GM10248 (cell line): ENCODE results near the gene AQP2.
"Not testable (repeated sequence)": the region's sequence is repeated elsewhere in the genome, so short reads cannot be mapped to it uniquely, and the experiment has no call there.

Experiments used
- CTCF ChIA-PET: fragments of 300-600 bp; sonication (Branson Sonifier 250); formaldehyde crosslinking; extraction: SDS; loops from one replicate; lab custom pipeline; 2021; ENCODE audit warnings: antibody characterized with exemption; lab: Yijun Ruan, JAX
- POLR2A ChIA-PET: fragments of 350-650 bp; sonication (Branson Sonifier 250); formaldehyde crosslinking; extraction: SDS; loops from one replicate; lab custom pipeline; 2020; ENCODE audit warnings: antibody characterized with exemption; lab: Yijun Ruan, JAX
- DNase-seq: peaks from one replicate; pipeline ENCODE4 v3.0.0; 2012; ENCODE audit errors: extremely low spot score
- TF ChIP-seq, protein P1 (sequence below): IDR thresholded peaks from 2 replicates; pipeline ENCODE4 v1.5.1; 2012; ENCODE audit warnings: mild to moderate bottlenecking, low read depth; ENCODE audit errors: extremely low read depth, missing control alignments, control extremely low read depth

The AQP2 gene

DNA sequence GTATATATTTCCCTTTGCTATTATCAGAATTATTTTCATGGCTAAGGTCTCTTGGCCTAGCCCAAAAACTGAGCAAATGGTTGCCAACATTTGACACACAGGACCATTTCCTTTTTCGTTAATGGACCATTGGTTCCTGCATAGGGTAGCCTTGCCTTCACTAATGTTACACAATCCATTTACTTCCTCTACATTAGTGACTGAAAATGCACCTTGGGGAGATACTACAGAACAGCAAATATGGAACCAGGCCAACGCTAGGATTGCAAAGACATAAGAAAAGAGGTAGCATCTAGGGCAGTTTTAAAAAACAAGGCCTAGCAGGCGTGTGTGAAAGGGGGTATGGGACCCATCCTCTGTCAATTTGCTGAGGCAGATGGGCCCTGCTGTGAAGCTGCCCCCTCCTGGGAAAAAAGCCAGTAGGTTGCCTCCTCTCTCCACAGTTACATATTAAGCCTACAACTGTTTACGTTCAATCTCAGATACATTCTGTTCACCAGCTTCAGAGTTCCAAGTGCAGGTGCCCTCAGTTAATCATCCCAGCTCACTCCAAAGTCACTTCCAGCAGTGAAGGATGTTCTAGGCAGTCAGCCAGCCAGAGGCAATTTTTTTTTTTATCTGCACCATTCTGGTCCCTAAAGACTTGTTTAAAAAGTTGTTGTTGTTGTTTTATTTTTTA, 37.2 kb downstream of the AQP2 start:
- POLR2A ChIA-PET: no interaction called here
- CTCF ChIA-PET: interaction anchor here (13.0 kb wide), 1 partner anchor 21 kb away, joined by 193 read pairs; no protein-coding TSS in a partner anchor
- TF ChIP-seq, protein P1, sequence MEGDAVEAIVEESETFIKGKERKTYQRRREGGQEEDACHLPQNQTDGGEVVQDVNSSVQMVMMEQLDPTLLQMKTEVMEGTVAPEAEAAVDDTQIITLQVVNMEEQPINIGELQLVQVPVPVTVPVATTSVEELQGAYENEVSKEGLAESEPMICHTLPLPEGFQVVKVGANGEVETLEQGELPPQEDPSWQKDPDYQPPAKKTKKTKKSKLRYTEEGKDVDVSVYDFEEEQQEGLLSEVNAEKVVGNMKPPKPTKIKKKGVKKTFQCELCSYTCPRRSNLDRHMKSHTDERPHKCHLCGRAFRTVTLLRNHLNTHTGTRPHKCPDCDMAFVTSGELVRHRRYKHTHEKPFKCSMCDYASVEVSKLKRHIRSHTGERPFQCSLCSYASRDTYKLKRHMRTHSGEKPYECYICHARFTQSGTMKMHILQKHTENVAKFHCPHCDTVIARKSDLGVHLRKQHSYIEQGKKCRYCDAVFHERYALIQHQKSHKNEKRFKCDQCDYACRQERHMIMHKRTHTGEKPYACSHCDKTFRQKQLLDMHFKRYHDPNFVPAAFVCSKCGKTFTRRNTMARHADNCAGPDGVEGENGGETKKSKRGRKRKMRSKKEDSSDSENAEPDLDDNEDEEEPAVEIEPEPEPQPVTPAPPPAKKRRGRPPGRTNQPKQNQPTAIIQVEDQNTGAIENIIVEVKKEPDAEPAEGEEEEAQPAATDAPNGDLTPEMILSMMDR: no peak
- DNase-seq: no peak

- DNase-seq, POLR2A ChIA-PET: not testable (repeated sequence)
- CTCF ChIA-PET: interaction anchor here (0.8 to 9.1 kb wide), 4 partner anchors 10 to 58 kb away, joined by 3 to 67 read pairs (median 3); no protein-coding TSS in a partner anchor
These were observed 38.9 kb downstream of the AQP2 start for GRCh38 chr12:49989400-49989799.

GRCh38 chr12:49990273-49990672, 39.7 kb downstream of the AQP2 start:
- TF ChIP-seq, protein P1: no peak
- CTCF ChIA-PET: interaction anchor here (0.8 to 9.1 kb wide), 3 partner anchors 8 to 45 kb away, joined by 3 to 67 read pairs (median 5); no protein-coding TSS in a partner anchor
- DNase-seq: no peak
- POLR2A ChIA-PET: no interaction called here

- POLR2A ChIA-PET: no interaction called here
- CTCF ChIA-PET: interaction anchor here (1.0 to 1.9 kb wide), 4 partner anchors 9 to 41 kb away, joined by 3 to 12 read pairs (median 3); no protein-coding TSS in a partner anchor
These were observed 47.9 kb downstream of the AQP2 start for GRCh38 chr12:49998453-49998852.

GRCh38 chr12:50003595-50003994, 53.1 kb downstream of the AQP2 start:
- ChIA-PET POLR2A (no interaction called here), CTCF (interaction anchor here (0.9 to 6.1 kb wide), 9 partner anchors 10 to 67 kb away, joined by 3 to 28 read pairs (median 7); no protein-coding TSS in a partner anchor)
- TF ChIP-seq, protein P1: no peak
- DNase-seq: no peak

More at GRCh38 chr12:49998453-49998852, 47.9 kb downstream of the AQP2 start:
- TF ChIP-seq, protein P1: no peak
- no peak for DNase-seq

- DNase-seq: no peak
- TF ChIP-seq, protein P1: no peak
- CTCF ChIA-PET: interaction anchor here (0.7 to 6.1 kb wide), 8 partner anchors 9 to 107 kb away, joined by 3 to 28 read pairs (median 6); partner anchors contain the start of gene COX14
- POLR2A ChIA-PET: no interaction called here
These were observed 54.2 kb downstream of the AQP2 start for GRCh38 chr12:50004696-50005095.

GRCh38 chr12:50005175-50005574, 54.6 kb downstream of the AQP2 start:
- CTCF ChIA-PET: interaction anchor here (1.1 to 6.1 kb wide), 7 partner anchors 9 to 66 kb away, joined by 3 to 28 read pairs (median 8); no protein-coding TSS in a partner anchor
- POLR2A ChIA-PET: no interaction called here
- TF ChIP-seq, protein P1: no peak
- DNase-seq: no peak
